HG02798 (cell line): ENCODE measurements around the gene KRTAP16-1.
"Not testable (repeated sequence)": the region's sequence is repeated elsewhere in the genome, so short reads cannot be mapped to it uniquely, and the experiment has no call there.

Experiments used
- ATAC-seq: cut with Tn5 transposase; IDR thresholded peaks from one replicate; pipeline ENCODE4 v1.9.1; 2021; ENCODE audit warnings: mild to moderate bottlenecking; ENCODE audit not compliant: unreplicated experiment, poor library complexity

The KRTAP16-1 gene, protein sequence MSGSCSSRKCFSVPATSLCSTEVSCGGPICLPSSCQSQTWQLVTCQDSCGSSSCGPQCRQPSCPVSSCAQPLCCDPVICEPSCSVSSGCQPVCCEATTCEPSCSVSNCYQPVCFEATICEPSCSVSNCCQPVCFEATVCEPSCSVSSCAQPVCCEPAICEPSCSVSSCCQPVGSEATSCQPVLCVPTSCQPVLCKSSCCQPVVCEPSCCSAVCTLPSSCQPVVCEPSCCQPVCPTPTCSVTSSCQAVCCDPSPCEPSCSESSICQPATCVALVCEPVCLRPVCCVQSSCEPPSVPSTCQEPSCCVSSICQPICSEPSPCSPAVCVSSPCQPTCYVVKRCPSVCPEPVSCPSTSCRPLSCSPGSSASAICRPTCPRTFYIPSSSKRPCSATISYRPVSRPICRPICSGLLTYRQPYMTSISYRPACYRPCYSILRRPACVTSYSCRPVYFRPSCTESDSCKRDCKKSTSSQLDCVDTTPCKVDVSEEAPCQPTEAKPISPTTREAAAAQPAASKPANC

DNA sequence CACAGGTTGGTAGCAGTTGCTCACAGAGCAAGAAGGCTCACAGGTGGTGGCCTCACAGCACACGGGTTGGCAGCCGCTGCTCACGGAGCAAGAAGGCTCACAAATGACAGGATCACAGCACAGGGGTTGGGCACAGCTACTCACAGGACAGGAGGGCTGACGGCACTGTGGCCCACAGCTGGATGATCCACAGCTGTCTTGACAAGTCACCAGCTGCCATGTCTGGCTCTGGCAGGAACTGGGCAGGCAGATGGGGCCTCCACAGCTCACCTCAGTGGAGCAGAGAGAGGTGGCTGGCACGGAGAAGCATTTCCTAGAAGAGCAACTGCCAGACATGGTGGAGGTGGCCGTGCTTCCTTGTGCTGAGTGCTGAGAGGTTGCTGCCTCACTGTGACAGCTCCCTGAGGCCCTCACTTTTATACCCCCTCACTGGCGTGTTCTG, at the start of gene KRTAP16-1:
TSS of gene KRTAP16-1 (minus strand) at position 392 of the 442 bp plus-strand sequence. CDS start at position 336, 56 bp downstream.
- ATAC-seq: no peak

DNA sequence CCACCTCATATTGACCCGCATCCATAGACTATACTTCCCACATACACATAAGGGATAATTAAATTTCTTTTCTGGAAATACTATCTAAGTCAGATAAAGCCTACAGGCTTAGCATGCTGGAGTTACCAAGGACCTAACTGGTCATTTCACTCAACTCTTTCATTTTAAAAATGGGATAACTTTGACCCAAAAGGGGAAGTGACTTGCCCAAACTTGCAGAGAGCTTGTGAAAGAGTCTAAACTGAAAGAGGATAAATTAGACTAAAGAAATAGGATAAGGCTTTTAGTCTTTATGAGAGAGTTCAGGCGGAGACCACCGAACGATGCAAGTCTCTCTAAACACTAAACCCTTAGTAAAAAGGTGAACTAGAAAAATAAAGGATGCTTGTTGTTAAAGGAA, 45.4 kb upstream of the KRTAP16-1 start:
- ATAC-seq: no peak

DNA sequence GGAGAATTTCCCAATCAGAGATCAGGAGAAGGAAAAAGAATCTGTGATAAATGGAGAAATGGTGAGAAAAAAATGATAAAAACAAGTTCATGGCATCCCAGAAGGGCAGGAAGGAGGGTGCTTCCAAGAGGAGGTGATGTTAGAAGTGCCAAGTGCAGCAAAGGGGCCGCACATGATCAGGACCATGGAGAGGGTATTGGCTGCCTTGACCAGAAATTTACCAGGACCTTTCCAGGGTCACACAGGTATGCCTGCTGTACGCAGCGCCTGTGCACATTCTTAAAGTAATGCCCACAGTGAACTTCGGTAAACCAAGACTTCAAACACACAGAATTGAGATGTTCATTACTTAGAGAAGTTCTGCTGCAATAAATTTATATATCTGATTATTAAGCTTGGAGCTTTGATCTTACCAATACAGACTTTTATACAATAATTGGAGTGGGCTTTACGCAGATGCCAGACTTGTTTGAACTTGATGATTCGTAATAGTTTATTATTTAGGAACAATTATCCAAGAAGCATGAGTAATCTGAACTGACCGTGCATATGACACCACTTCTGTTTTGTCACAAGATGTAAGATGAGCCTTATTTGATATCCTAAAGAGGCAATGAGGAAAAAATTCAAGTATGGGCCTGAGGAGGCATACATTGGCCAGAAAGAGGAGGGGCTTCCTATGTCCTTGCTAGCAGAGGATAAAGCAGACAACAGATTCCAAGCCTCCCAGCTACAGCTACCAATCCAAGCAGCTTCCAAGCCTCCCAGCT, 43.7 kb upstream of the KRTAP16-1 start:
- no peak for ATAC-seq

DNA sequence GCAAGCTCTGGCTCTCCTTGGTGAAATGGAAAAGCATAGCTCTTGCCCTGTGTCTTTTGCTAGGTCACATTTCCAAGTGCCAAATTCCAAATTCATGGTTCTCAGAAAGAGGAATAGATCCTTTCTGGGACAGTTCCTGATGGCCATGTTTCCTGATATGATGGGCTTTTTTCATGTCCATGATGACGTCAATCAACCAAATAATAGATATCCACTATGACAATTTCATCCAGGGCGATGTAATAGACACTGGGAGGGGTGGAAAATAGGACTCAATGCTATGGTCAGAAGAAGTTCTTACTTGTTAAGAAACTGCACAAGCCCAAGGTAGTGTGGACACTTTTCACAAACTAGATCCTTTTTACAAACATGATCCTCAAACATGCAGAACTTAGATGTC, 42.1 kb upstream of the KRTAP16-1 start:
- ATAC-seq: no peak

DNA sequence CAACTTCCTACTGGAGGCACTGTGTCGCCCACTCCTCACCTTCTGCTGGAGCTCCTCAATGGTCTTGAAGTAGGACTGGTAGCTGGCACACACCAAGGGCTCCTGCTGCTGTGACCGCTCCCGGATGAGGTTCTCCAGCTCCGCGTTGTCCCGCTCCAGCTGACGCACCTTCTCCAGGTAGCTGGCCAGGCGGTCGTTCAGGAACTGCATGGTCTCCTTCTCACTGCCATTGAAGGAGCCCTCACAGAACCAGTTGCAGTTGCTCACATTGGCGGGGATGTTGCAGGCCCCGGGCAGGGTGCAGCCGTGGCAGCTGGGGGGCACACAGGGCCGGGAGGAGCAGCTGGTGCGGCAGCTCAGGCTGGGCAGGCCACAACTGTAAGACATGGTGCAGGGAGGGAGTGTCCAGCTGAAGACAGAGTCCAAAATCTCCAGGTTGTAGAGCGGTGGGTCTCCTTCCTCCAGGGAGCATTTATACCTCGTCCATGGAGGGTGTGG, 41.3 kb upstream of the KRTAP16-1 start, which contains the start of gene KRT33A:
TSS of gene KRT33A (minus strand) at position 448 of the 498 bp plus-strand sequence. CDS start at position 387, 61 bp downstream.
- not testable (repeated sequence) for ATAC-seq

DNA sequence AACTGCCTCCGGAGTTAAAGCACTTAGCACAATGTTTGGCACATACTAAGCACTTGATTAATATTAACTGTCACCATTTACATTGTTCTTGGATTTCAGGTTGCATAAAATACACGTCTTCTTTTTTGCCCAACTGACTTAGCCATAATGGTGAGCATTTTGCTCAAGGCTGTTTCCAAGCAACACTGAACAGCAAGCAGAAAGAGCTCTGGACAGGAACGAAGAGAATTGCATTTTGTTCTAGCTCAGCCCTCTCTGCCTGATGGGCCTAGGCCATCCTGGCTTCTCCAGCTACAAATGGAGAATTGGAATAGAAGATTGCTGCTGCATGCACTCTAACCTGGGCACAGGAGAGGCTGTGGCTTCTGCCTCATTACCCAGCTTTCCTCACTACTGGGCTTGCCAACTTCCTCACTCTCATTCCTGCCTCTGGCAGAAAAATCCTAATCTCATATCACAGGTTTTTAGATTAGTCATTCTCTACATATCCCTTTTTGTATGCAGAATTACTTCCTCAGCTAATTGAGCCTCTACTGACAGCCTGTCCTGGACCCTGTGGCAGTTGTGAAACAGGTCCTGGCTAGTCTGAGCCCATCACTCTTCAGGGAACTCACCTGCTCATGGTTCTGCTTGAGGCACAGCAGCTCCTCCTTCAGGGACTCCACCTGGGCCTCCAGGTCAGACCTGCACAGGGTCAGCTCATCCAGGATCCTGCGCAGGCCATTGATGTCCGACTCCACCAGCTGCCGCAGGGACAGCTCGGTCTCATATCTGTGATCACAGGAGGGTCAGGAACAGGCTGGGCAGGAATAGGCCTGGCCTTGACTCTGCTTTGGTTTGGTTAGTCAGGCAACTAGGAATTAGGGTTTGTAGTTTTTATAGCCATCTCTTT, 39.0 kb upstream of the KRTAP16-1 start:
- ATAC-seq: no peak

DNA sequence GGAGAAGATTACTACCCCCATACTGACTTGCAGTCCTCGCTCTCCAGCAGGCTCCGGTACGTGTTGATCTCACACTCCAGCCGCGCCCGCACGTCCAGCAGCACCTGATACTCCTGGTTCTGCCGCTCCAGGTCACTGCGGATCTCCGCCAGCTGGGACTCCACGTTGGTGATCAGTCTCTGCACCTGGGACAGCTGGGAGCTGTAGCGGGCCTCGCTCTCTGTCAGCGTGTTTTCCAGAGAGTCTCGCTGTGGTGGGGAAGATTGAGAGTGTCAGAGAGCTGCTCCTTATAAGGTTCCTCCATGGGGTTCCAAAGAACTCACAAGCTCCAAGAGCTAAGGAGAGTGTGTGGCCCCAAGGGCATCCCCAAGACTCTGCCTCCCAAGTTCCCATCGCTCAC, 37.3 kb upstream of the KRTAP16-1 start:
- ATAC-seq: not testable (repeated sequence)

DNA sequence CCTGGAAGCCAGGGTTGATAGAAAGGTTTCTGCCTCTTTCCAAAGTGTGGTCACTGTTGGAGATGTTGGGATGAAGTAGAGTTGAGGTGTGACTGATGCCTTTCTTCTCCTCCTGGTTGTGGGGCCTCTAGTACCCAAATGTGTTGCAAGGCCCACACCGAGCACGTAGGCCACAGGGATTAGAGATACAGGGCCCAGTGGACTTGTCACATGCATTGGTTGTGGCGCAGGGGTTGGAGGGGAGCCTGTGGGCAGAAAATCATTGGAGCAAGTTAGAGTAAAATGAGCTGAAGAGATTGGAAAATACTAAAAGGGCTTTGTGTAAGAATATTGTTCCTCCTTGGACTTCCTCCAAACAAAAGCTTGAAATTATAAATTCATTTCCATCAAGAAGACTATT, 36.9 kb upstream of the KRTAP16-1 start:
- ATAC-seq: no peak

DNA sequence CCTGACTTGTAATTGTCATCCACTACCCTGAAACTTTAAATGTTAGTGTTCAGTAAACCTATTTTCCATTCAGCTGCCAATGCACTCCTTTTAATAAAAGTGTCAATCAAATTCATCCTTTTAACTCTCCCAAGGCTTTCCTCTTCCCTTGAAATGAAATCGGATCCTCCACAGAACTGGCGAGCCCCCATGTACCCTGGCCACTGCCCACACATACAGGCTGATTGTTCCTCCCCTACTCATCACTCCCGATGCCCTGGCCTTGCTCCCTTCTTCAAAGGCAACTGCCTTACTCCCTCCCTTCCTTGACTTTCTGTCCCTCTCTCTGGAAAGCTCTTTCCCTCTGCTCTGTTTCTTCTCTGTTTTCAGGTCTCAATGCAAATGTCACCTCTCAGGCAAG, 33.9 kb upstream of the KRTAP16-1 start:
- no peak for ATAC-seq

DNA sequence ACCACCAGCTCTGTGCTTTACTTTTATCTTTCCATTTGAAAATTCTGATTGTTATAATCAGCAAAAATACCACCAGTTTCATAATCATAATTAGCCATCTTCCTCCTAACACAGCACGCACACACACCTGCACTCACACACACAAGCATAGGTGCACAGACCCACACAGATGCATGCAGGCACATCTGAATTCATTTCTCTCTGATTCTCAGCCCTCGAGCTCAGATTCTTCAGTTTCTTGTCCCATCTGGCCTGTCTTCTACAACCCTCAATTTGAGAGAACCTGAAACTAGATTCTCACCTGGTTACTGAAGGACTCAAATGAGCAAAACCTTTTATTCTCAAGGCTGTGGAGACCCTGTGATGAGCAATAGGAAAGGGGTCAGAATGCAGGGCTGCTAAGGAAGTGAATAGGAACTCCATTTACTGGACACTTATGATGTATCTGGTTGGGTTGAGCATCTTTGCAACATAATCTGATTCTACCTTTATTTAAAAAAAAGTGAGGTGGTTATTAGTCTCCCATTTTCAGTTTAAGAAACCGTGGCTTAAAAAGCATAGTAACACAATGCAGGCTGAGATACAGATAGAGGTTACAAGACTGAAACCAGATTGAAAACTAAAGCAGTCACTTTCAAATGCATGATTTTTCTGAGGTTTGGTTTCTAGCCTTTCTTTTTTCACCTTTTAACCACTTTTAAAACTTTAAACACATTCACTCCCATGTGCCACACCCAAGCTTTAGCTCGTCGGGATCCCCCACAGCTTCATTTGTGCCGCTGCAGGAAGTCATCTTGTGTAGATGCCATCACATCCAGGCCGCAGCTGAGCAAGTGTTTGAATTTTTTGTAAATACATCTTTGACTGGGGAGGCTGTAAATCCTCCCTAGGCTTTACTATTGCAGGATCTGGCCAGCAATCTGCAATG, 32.1 kb upstream of the KRTAP16-1 start:
- no peak for ATAC-seq

DNA sequence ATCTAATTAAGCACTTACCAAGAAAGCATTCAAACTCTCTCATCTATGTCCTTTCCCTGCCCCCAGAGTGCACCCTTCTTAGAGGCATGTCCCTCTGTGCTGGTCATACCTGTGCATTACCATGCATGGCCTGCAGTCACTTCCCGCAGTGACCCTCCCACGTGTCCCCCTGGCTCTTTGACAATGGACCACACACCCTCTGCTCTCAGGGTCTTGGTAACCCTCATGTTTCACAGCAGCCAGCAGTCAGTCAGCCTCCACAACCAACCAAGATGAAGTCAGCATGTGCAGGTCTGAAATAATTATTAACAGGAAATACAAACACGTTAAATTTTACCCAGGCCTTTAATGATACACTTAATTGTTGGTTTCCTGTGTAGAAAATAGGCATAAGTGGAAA, 31.4 kb upstream of the KRTAP16-1 start:
- ATAC-seq: no peak

DNA sequence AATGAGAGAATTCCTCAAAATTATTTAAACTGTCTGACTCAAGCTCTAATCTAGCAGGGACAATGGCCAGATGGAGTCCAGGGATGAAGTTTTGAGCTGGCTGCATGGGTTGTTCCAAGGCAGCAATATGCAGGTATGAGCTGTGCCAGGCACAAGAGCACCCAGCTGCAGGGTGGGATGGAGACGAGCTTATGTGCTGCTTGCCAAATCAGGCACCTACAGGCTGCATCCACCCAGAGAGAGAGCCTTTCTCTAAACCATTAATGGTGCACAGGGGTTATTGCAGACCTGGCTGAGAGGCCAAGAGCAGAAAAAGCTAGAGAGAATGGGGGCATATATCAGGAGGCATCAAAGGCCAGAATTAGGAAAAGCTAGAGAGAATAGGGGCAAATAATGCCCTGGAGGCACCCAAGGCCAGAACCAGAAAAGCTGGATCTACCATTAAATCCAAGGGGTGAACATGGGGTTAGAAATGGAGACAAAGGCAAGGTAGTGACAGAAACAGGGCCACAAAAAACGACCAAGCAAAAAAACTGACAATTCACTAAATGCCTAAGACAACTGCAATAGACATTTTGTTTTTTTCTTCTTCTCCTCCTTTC, 30.6 kb upstream of the KRTAP16-1 start:
- ATAC-seq: no peak

DNA sequence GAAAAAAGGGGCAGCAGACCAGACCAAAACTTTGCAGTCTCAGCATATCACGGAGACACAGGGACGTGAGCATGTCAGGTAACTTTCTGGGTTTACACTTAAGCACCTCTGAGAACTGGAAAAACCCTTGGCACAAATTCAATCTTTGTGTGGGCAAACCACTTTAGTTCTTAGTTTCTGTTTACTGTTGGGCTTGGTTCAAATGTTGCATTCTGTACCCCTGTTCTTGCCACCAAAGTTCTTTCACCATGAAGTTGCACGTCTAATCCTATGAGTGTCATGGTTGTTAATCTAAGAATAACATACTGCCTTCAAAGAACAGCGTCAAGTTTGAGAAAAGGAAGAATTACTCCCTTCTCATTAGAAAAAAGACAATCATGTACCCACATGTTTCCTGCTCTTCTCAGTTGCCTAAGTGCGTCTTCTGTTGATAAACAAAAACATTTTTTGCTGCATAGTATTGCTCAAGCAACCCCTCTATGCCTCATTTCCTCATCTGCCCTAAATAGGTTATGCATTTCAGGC, 29.9 kb upstream of the KRTAP16-1 start:
- no peak for ATAC-seq

DNA sequence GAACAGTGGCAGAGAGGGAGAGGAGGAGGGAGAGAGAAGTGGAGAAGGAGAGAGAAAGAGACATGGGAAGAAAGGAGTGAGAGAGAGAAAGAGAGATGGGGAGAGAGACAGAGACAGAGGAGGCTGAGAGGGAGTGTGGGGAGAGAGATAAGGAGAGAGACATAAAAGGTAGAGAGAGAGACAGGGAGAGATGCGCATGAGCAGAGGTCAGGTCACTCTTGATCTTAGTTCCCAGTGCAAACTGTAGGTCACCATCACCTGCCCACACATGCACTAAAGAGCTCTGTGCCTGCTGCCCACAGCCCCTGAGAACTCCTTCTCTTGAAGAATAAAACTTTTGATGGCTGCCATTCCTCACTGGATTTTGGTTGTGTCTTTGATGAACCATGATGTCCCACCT, 26.6 kb upstream of the KRTAP16-1 start:
- ATAC-seq: no peak

DNA sequence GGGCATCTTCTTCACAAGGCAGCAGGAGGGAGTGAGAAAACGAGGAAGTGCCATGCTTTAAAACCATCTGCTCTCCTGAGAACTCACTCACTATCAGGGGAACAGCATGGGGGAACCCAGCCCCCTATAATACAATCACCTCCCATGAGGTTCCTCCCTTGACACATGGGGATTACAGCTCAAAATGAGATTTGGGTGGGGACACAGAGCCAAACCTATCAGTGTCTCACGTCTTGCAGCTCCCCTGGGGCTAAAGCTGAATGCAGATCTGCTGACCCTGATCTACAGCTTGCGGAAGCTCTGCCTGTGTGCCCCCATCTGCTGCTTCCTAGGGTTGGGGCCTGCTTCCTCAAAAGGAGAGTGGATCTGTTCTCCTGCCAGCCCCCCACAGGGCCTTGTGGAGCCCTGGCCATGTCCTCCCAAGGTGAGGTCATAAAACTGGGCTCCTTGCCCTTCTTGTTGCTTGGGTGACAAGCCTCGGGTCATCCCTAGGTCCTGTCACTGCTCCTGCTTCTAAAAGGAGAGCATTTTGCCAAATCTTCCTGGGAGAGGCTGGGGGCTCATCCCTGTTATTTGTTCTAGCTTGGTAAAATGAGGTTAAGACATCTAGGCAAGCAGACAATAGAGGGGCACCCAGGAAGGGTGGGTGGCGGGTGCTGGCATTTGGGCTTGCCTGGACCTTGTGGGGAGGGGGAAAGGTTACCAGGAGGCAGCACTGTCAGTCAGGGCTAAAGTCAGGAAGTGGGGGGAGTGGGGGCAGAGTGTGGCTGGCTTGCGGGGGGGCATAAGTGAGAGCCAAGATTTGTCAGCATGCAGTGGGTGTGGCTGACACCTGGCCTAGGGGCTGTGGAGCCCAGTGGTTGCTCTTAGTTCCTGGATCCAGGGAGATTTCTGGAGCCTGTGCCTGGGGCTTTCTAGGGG, 25.5 kb upstream of the KRTAP16-1 start:
- no peak for ATAC-seq

DNA sequence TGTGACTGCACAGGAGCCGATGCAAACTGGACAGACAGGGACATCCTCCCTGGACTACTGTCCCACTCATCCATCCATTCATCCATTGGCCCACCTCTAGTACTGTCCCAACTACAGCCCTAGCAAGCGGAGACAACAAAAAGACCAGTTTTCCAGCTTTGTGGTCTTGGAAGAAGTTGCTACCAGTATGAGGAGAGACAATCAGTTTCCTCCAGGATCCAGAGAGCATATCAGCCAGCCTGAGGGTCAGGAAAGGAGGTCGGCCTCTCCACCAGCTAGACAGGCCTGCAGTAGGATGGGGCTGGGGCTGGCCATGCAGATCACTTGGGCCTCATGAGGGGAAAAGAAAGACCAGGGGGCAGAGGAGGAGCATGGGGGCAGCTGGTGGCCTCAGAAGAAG, 24.7 kb upstream of the KRTAP16-1 start:
- ATAC-seq: no peak

DNA sequence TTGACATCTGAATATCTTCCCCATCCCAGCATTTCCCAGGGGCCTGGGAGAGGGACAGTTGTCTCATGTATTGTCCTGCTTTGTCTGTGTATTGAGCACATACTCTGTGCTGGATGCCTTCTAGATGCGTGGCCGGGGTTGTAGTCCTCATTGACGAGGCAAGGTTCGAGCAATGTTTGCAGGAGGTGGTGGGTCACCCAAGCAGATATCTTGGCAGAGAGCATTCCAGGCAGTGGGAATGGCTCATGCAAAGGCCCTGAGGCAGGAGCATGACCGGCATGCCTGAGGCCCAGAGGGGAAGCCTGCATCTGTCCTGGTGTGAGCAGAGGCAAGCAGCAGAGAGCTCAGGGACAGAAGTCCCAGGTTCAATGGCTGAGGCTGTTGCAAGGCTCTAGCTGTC, 24.0 kb upstream of the KRTAP16-1 start:
- no peak for ATAC-seq
